Peyer's patch (tissue), 4 donors: ENCODE data around the gene CENPX.

Experiments used
- CTCF ChIP-seq, 6 experiments: fragments of 450-650 bp in 4 of 6; fragments of 200-600 bp in 2 of 6; sonication (generic) in 1 of 6; IDR thresholded peaks; one replicate each; pipeline ENCODE4 v1.5.1; 2017 to 2019; ENCODE audit warnings: antibody characterized with exemption in 6 of 6, mild to moderate bottlenecking in 3 of 6, moderate library complexity in 1 of 6
- POLR2A ChIP-seq, 2 donors: fragments of 450-650 bp; IDR thresholded peaks; one replicate each; pipeline ENCODE4 v1.5.1; 2017; ENCODE audit warnings: antibody characterized with exemption in 2 of 2, mild to moderate bottlenecking in 2 of 2, moderate library complexity in 2 of 2

- TF ChIP-seq CTCF (IDR thresholded peaks at IDR 0.05) (no peak), POLR2A (IDR thresholded peaks at IDR 0.05) (no peak)
Measured at GRCh38 chr17:82049106-82049505, 26.4 kb upstream of the CENPX start.
